ENCODE results near the gene DNAH14.

- TF ChIP-seq RCOR1 (IDR thresholded peaks at IDR 0.05; ENCODE audit: insufficient replicate concordance, low read length) (no peak), POLR2A (IDR thresholded peaks at IDR 0.05; ENCODE audit: low read depth, low read length) (no peak), MXI1 (IDR thresholded peaks at IDR 0.05; ENCODE audit: borderline replicate concordance, low read depth, low read length) (no peak), USF2 (IDR thresholded peaks at IDR 0.05; ENCODE audit: low read depth, low read length) (no peak), SMC3 (IDR thresholded peaks at IDR 0.05; ENCODE audit: low read depth, low read length) (no peak), ELK1 (IDR thresholded peaks at IDR 0.05; ENCODE audit: borderline replicate concordance, low read depth, low read length) (no peak), CHD1 (IDR thresholded peaks at IDR 0.05; ENCODE audit: low read depth, low read length) (no peak), CEBPB (IDR thresholded peaks at IDR 0.05; ENCODE audit: low read depth, low read length) (no peak), RAD21 (IDR thresholded peaks at IDR 0.05; ENCODE audit: low read length) (no peak), FOS (IDR thresholded peaks at IDR 0.05; ENCODE audit: low read depth, low read length) (no peak), NFE2L2 (IDR thresholded peaks at IDR 0.05; ENCODE audit: low read depth, low read length) (no peak)
- TF ChIP-seq, protein P1, sequence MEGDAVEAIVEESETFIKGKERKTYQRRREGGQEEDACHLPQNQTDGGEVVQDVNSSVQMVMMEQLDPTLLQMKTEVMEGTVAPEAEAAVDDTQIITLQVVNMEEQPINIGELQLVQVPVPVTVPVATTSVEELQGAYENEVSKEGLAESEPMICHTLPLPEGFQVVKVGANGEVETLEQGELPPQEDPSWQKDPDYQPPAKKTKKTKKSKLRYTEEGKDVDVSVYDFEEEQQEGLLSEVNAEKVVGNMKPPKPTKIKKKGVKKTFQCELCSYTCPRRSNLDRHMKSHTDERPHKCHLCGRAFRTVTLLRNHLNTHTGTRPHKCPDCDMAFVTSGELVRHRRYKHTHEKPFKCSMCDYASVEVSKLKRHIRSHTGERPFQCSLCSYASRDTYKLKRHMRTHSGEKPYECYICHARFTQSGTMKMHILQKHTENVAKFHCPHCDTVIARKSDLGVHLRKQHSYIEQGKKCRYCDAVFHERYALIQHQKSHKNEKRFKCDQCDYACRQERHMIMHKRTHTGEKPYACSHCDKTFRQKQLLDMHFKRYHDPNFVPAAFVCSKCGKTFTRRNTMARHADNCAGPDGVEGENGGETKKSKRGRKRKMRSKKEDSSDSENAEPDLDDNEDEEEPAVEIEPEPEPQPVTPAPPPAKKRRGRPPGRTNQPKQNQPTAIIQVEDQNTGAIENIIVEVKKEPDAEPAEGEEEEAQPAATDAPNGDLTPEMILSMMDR (conservative IDR thresholded peaks at IDR 0.05; ENCODE audit: low read depth, low read length) = no peak
These were observed 516.4 kb downstream of the DNAH14 start for GRCh38 chr1:225445639-225446594.

Data from IMR-90 (cell line).